CD14-positive monocyte (primary cell): ENCODE data around the gene ACSM4. TPM values are rescaled to one million over a fixed set of nuclear protein-coding genes. Genes with fewer than 3 reads are reported as not detected.
"Not testable (repeated sequence)": the region's sequence is repeated elsewhere in the genome, so short reads cannot be mapped to it uniquely, and the experiment has no call there.

ENCODE experiments used
- DNase-seq, 3 donors: peaks; one replicate each; pipeline ENCODE4 v3.0.0-alpha.2; 2011 to 2022
- H2AFZ ChIP-seq: 2 replicates; pipeline ENCODE4 v1.6.0; 2012; ENCODE audit warnings: mild to moderate bottlenecking, low read depth, low read length, inconsistent platforms; ENCODE audit not compliant: insufficient read depth, poor library complexity, severe bottlenecking
- H3K27ac ChIP-seq, 2 donors: 1 replicate in 1 of 2; 2 replicates in 1 of 2; pipeline ENCODE4 v1.5.1; 2012 to 2013; ENCODE audit warnings: low read length in 2 of 2, control low read depth in 1 of 2, inconsistent platforms in 1 of 2, low read depth in 1 of 2, mild to moderate bottlenecking in 1 of 2
- H3K27me3 ChIP-seq, 2 donors: one replicate each; pipeline versions ENCODE4 v1.6.0 to v1.6.1; 2011 to 2013; ENCODE audit warnings: low read length in 2 of 2; ENCODE audit not compliant: control insufficient read depth in 2 of 2, insufficient read depth in 2 of 2
- H3K36me3 ChIP-seq, 2 donors: replicated peaks in 1 of 2; 1 replicate in 1 of 2; 2 replicates in 1 of 2; pipeline versions ENCODE4 v1.5.1 to v1.6.1; 2012 to 2013; ENCODE audit warnings: low read length in 2 of 2, control low read depth in 1 of 2, inconsistent platforms in 1 of 2, mild to moderate bottlenecking in 1 of 2; ENCODE audit not compliant: insufficient read depth in 2 of 2, control insufficient read depth in 1 of 2
- H3K4me1 ChIP-seq, 2 donors: 1 replicate in 1 of 2; 2 replicates in 1 of 2; pipeline versions ENCODE4 v1.5.1 to v1.6.1; 2012 to 2013; ENCODE audit warnings: low read length in 2 of 2, control low read depth in 1 of 2, inconsistent platforms in 1 of 2, mild to moderate bottlenecking in 1 of 2, moderate library complexity in 1 of 2; ENCODE audit not compliant: insufficient read depth in 2 of 2, control insufficient read depth in 1 of 2
- H3K4me2 ChIP-seq: replicated peaks from 2 replicates; pipeline ENCODE3; 2012; ENCODE audit warnings: low read length, moderate library complexity, mild to moderate bottlenecking; ENCODE audit not compliant: poor library complexity, severe bottlenecking; ENCODE audit errors: extremely low read depth
- H3K4me3 ChIP-seq, 3 experiments: fragments of 200-600 bp in 1 of 3; sonication (generic) in 1 of 3; replicated peaks in 1 of 3; 1 replicate in 2 of 3; 2 replicates in 1 of 3; pipeline ENCODE4 v1.5.1; 2011 to 2013; ENCODE audit warnings: low read length in 3 of 3, mild to moderate bottlenecking in 3 of 3, control low read depth in 2 of 3, low read depth in 2 of 3, inconsistent platforms in 1 of 3, moderate library complexity in 1 of 3
- H3K79me2 ChIP-seq: 2 replicates; pipeline ENCODE4 v1.6.0; 2012; ENCODE audit warnings: mild to moderate bottlenecking, control low read depth, inconsistent platforms, low read length, moderate library complexity; ENCODE audit not compliant: insufficient read depth
- H3K9ac ChIP-seq: 2 replicates; pipeline ENCODE4 v1.6.0; 2017; ENCODE audit warnings: low read length, mild to moderate bottlenecking; ENCODE audit not compliant: insufficient read depth, poor library complexity, severe bottlenecking
- H3K9me3 ChIP-seq, 2 donors: replicated peaks in 1 of 2; 1 replicate in 1 of 2; 2 replicates in 1 of 2; pipeline versions ENCODE4 v1.5.1 to v1.6.1; 2012 to 2013; ENCODE audit warnings: low read length in 2 of 2, control low read depth in 1 of 2; ENCODE audit not compliant: control insufficient read depth in 1 of 2, insufficient read depth in 1 of 2
- H4K20me1 ChIP-seq: 2 replicates; pipeline ENCODE4 v1.6.0; 2012; ENCODE audit warnings: mild to moderate bottlenecking, low read length, control low read depth, moderate library complexity; ENCODE audit not compliant: insufficient read depth
- H3K27ac Mint-ChIP-seq, 7 donors: one replicate each; pipeline ENCODE4 v1.8.0; 2020; ENCODE audit warnings: mild to moderate bottlenecking in 7 of 7, mixed read lengths in 7 of 7, moderate library complexity in 6 of 7, inconsistent platforms in 2 of 7
- H3K27me3 Mint-ChIP-seq, 3 donors: one replicate each; pipeline ENCODE4 v1.8.0; 2021 to 2022; ENCODE audit warnings: low read depth in 3 of 3, mild to moderate bottlenecking in 3 of 3, mixed read lengths in 3 of 3, moderate library complexity in 3 of 3, inconsistent platforms in 1 of 3
- H3K36me3 Mint-ChIP-seq, 2 donors: one replicate each; pipeline ENCODE4 v1.8.0; 2020; ENCODE audit warnings: mixed read lengths in 2 of 2, inconsistent platforms in 1 of 2, mild to moderate bottlenecking in 1 of 2
- H3K4me1 Mint-ChIP-seq: one replicate; pipeline ENCODE4 v1.8.0; 2020; ENCODE audit warnings: mild to moderate bottlenecking, mixed read lengths
- H3K4me3 Mint-ChIP-seq, 2 donors: one replicate each; pipeline ENCODE4 v1.8.0; 2020; ENCODE audit warnings: mild to moderate bottlenecking in 2 of 2, mixed read lengths in 2 of 2, moderate library complexity in 1 of 2
- H3K9me3 Mint-ChIP-seq, 7 donors: one replicate each; pipeline ENCODE4 v1.8.0; 2020 to 2022; ENCODE audit warnings: mixed read lengths in 7 of 7, mild to moderate bottlenecking in 6 of 7, moderate library complexity in 6 of 7, inconsistent platforms in 2 of 7
- CTCF ChIP-seq: fragments of 200-600 bp; IDR thresholded peaks from one replicate; pipeline ENCODE4 v1.8.0; 2022; ENCODE audit warnings: antibody characterized with exemption, mild to moderate bottlenecking
- WGBS: methylation state at CpG from one replicate; pipeline ENCODE4 v1.1.5; 2013; ENCODE audit warnings: missing lambda C conversion rate; ENCODE audit not compliant: insufficient coverage; 5-methylcytosine and 5-hydroxymethylcytosine counted together
- intact Hi-C, 2 donors: fragments of 100-400 bp; cut with micrococcal nuclease; formaldehyde crosslinking; loops; one replicate each; pipeline versions ENCODE4 v1.15.0 to v1.15.1; 2023
- polyA plus RNA-seq, 3 donors: library from polyadenylated mRNA; depleted of rRNA in 1 of 3; unstranded in 2 of 3; stranded (reverse) in 1 of 3; fragments of 300-500 nt in 2 of 3; fragments of >200 nt in 1 of 3; fragmentation: Illumina TruSeq in 2 of 3; gene quantifications; 1 replicate in 2 of 3; 2 replicates in 1 of 3; pipeline ENCODE4 v1.2.3, GENCODE V29; 2012 to 2021

ACSM4 gene
- polyA plus RNA-seq, 3 donors = not detected

GRCh38 chr12:7327918-7328317 is 24.0 kb downstream of the ACSM4 start:
- Histone ChIP-seq H4K20me1 (no peaks in the 10 kb centered on the region), H3K27ac (no peak overlapping the region), H3K79me2 (no peaks in the 10 kb centered on the region), H2AFZ (no peak overlapping the region), H3K9ac (no peak overlapping the region), H3K36me3 (no peaks in the 10 kb centered on the region), H3K9me3 (peaks cover 0 to 9% of the 10 kb centered on the region in 2 donors), H3K4me1 (no peaks in the 10 kb centered on the region), H3K4me3 (no peak overlapping the region), H3K4me2 (no peak overlapping the region), H3K27me3 (no peaks in the 10 kb centered on the region)
- H3K4me3 Mint-ChIP-seq = no peak overlapping the region
- no peak overlapping the region for H3K27ac Mint-ChIP-seq
- H3K27me3 Mint-ChIP-seq = peaks cover 0 to 7% (median 2%) of the 10 kb centered on the region in 3 donors
- TF ChIP-seq CTCF = no peak
- intact Hi-C loops = no loop called here
- H3K36me3 Mint-ChIP-seq = no peaks in the 10 kb centered on the region
- H3K9me3 Mint-ChIP-seq = peaks cover 9 to 22% (median 11%) of the 10 kb centered on the region in 7 donors
- no peak for DNase-seq
- no peaks in the 10 kb centered on the region for H3K4me1 Mint-ChIP-seq
- 97% methylated on average over 5 of the region's 7 CpGs for WGBS

DNA sequence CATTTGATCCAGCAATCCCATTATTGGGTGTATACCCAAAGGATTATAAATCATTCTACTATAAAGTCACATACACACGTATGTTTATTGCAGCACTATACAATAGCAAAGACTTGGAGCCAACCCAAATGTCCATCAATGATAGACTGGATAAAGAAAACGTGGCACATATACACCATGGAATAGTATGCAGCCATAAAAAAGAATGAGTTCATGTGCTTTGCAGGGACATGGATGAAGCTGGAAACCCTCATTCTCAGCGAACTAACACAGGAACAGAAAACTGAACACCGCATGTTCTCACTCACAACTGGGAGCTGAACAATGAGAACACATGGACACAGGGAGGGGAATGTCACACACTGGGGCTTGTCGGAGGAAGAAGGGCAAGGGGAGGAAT is 33.9 kb downstream of the ACSM4 start:
- intact Hi-C loops, H3K4me3 Mint-ChIP-seq, H3K9me3 ChIP-seq, H3K79me2 ChIP-seq, H4K20me1 ChIP-seq, H3K27me3 Mint-ChIP-seq, H3K27ac Mint-ChIP-seq, H3K27me3 ChIP-seq, H3K36me3 Mint-ChIP-seq, DNase-seq, H3K36me3 ChIP-seq, H3K9ac ChIP-seq, H3K4me3 ChIP-seq, H3K4me1 Mint-ChIP-seq, H3K4me1 ChIP-seq, H3K4me2 ChIP-seq, H3K27ac ChIP-seq, H2AFZ ChIP-seq: not testable (repeated sequence)
- peaks cover 2 to 14% (median 10%) of the 10 kb centered on the region in 7 donors for H3K9me3 Mint-ChIP-seq
- WGBS = 100% methylated on average over 1 of the region's 5 CpGs
